Activated T-helper 1 cell treated with Interleukin-2 at 50 U/mL for 16 hours (primary cell): ENCODE results near the gene L3MBTL3.
"Not testable (repeated sequence)": the region's sequence is repeated elsewhere in the genome, so short reads cannot be mapped to it uniquely, and the experiment has no call there.

Experiments
- DNase-seq: peaks from one replicate; pipeline ENCODE4 v3.0.0-alpha.2; 2020; ENCODE audit warnings: low read depth

The L3MBTL3 gene

GRCh38 chr6:130138909-130139242, 120.5 kb downstream of the L3MBTL3 start:
- no peak for DNase-seq

- DNase-seq, result no peak
Observed at GRCh38 chr6:130140084-130140483, 121.7 kb downstream of the L3MBTL3 start.

GRCh38 chr6:130143709-130144108, 125.3 kb downstream of the L3MBTL3 start:
- DNase-seq, result no peak

GRCh38 chr6:130147111-130147510, 128.7 kb downstream of the L3MBTL3 start:
- no peak for DNase-seq

- no peak for DNase-seq
Observed at GRCh38 chr6:130148181-130148580, 129.8 kb downstream of the L3MBTL3 start.

- not testable (repeated sequence) for DNase-seq
Observed at GRCh38 chr6:130149016-130149415, 130.6 kb downstream of the L3MBTL3 start.

- DNase-seq, result no peak
Observed at GRCh38 chr6:130150906-130151305, 132.5 kb downstream of the L3MBTL3 start.

- no peak for DNase-seq
Observed at GRCh38 chr6:130152908-130153510, 134.6 kb downstream of the L3MBTL3 start.

- DNase-seq, result no peak
Observed at GRCh38 chr6:130156908-130157307, 138.5 kb downstream of the L3MBTL3 start.

- no peak for DNase-seq
Observed at GRCh38 chr6:130158056-130158455, 139.7 kb downstream of the L3MBTL3 start.

- DNase-seq, result no peak
Observed at GRCh38 chr6:130158548-130158947, 140.2 kb downstream of the L3MBTL3 start.

GRCh38 chr6:130159956-130160355, 141.6 kb downstream of the L3MBTL3 start:
- DNase-seq, result no peak

- no peak for DNase-seq
Observed at GRCh38 chr6:130161683-130162404, 143.5 kb downstream of the L3MBTL3 start.

- DNase-seq, result no peak
Observed at GRCh38 chr6:130162421-130162820, 144.0 kb downstream of the L3MBTL3 start.

- no peak for DNase-seq
Observed at GRCh38 chr6:130163266-130163665, 144.9 kb downstream of the L3MBTL3 start.

GRCh38 chr6:130164251-130164650, 145.9 kb downstream of the L3MBTL3 start:
- no peak for DNase-seq

- DNase-seq, result no peak
Observed at GRCh38 chr6:130167655-130168054, 149.3 kb downstream of the L3MBTL3 start.

- DNase-seq, result not testable (repeated sequence)
Observed at GRCh38 chr6:130170160-130170559, 151.8 kb downstream of the L3MBTL3 start.

GRCh38 chr6:130173377-130174004, 155.1 kb downstream of the L3MBTL3 start:
- DNase-seq, result not testable (repeated sequence)

GRCh38 chr6:130176378-130176777, 158.0 kb downstream of the L3MBTL3 start:
- DNase-seq, result no peak

GRCh38 chr6:130178692-130179091, 160.3 kb downstream of the L3MBTL3 start:
- no peak for DNase-seq

- DNase-seq, result no peak
Observed at GRCh38 chr6:130182466-130182865, 164.1 kb downstream of the L3MBTL3 start.
